CD4-positive, alpha-beta T cell treated with Interleukin-17A for 4 hours (primary cell): ENCODE measurements around the gene MIA2.
"Not testable (repeated sequence)": the region's sequence is repeated elsewhere in the genome, so short reads cannot be mapped to it uniquely, and the experiment has no call there.

Experiments
- DNase-seq: peaks from one replicate; pipeline ENCODE4 v3.0.0-alpha.2; 2020; ENCODE audit warnings: mixed read lengths

MIA2 gene

GRCh38 chr14:39230416-39231035 is 3.2 kb upstream of the MIA2 start:
- no peak for DNase-seq

GRCh38 chr14:39231751-39232553 is 1.8 kb upstream of the MIA2 start:
- peak; percentile 49 for DNase-seq

- DNase-seq = no peak
These were observed 930 bp upstream of the MIA2 start for GRCh38 chr14:39232554-39233415.

GRCh38 chr14:39234986-39235385 is 1.3 kb downstream of the MIA2 start:
- DNase-seq = not testable (repeated sequence)

- not testable (repeated sequence) for DNase-seq
These were observed 1.8 kb downstream of the MIA2 start for GRCh38 chr14:39235466-39235865.

- no peak for DNase-seq
These were observed 7.1 kb downstream of the MIA2 start for GRCh38 chr14:39240769-39241168.

GRCh38 chr14:39241637-39242036 is 7.9 kb downstream of the MIA2 start:
- no peak for DNase-seq

- DNase-seq = no peak
These were observed 10.1 kb downstream of the MIA2 start for GRCh38 chr14:39243831-39244230.

- DNase-seq = no peak
These were observed 12.9 kb downstream of the MIA2 start for GRCh38 chr14:39246618-39247017.

- DNase-seq = no peak
These were observed 13.5 kb downstream of the MIA2 start for GRCh38 chr14:39247256-39247655.

- no peak for DNase-seq
These were observed 17.8 kb downstream of the MIA2 start for GRCh38 chr14:39251547-39251946.

- not testable (repeated sequence) for DNase-seq
These were observed 23.7 kb downstream of the MIA2 start for GRCh38 chr14:39257388-39257787.

- no peak for DNase-seq
These were observed 25.2 kb downstream of the MIA2 start for GRCh38 chr14:39258782-39259545.

GRCh38 chr14:39260161-39260560 is 26.4 kb downstream of the MIA2 start:
- not testable (repeated sequence) for DNase-seq

- DNase-seq = not testable (repeated sequence)
These were observed 28.5 kb downstream of the MIA2 start for GRCh38 chr14:39262214-39262613.

- no peak for DNase-seq
These were observed 30.3 kb downstream of the MIA2 start for GRCh38 chr14:39264057-39264456.

GRCh38 chr14:39264558-39264957 is 30.8 kb downstream of the MIA2 start:
- no peak for DNase-seq

- DNase-seq = no peak
These were observed 31.3 kb downstream of the MIA2 start for GRCh38 chr14:39265033-39265432.

- no peak for DNase-seq
These were observed 32.2 kb downstream of the MIA2 start for GRCh38 chr14:39265806-39266524.

GRCh38 chr14:39266525-39266870 is 32.8 kb downstream of the MIA2 start:
- no peak for DNase-seq

GRCh38 chr14:39266871-39267607 is 33.3 kb downstream of the MIA2 start:
- peak; percentile 79 for DNase-seq
